Suprapubic skin (tissue), 3 donors: ENCODE results near the gene KDM4E.

Experiments used
- CTCF ChIP-seq, 2 donors: fragments of 200-600 bp in 1 of 2; fragments of 450-650 bp in 1 of 2; sonication (generic) in 1 of 2; IDR thresholded peaks; one replicate each; pipeline ENCODE4 v1.5.1; 2016 to 2019; ENCODE audit warnings: antibody characterized with exemption in 2 of 2, mild to moderate bottlenecking in 1 of 2, moderate library complexity in 1 of 2
- POLR2AphosphoS5 ChIP-seq, 3 donors: sonication (generic); formaldehyde crosslinking; IDR thresholded peaks; one replicate each; pipeline ENCODE4 v1.6.1; 2017; ENCODE audit warnings: antibody characterized with exemption in 3 of 3

GRCh38 chr11:95050595-95051202 lies 25.6 kb downstream of the KDM4E start:
- TF ChIP-seq CTCF (IDR thresholded peaks at IDR 0.05) (no peak), POLR2AphosphoS5 (IDR thresholded peaks at IDR 0.05) (no peak)
